Peyer's patch (tissue), 4 donors: ENCODE data around the gene SLC6A11. TPM values are rescaled to one million over a fixed set of nuclear protein-coding genes. Genes with fewer than 3 reads are reported as not detected.

Experiments
- DNase-seq, 3 donors: peaks; one replicate each; pipeline ENCODE4 v3.0.0-alpha.2; 2017 to 2019
- H3K27ac ChIP-seq, 4 donors: fragments of 200-600 bp; sonication (generic); one replicate each; pipeline ENCODE4 v1.5.1; 2016 to 2019
- H3K27me3 ChIP-seq, 2 donors: fragments of 200-600 bp; sonication (generic); one replicate each; pipeline ENCODE4 v1.5.1; 2019
- H3K36me3 ChIP-seq, 3 donors: fragments of 200-600 bp; sonication (generic); one replicate each; pipeline ENCODE4 v1.5.1; 2016 to 2019
- H3K4me1 ChIP-seq, 4 donors: fragments of 200-600 bp; sonication (generic); one replicate each; pipeline ENCODE4 v1.5.1; 2016 to 2019
- H3K4me3 ChIP-seq, 4 donors: fragments of 200-600 bp; sonication (generic); 1 replicate in 3 of 4; 2 replicates in 1 of 4; pipeline ENCODE4 v1.5.1; 2016 to 2019; ENCODE audit warnings: mild to moderate bottlenecking in 1 of 4
- H3K9me3 ChIP-seq, 4 donors: fragments of 200-600 bp; sonication (generic); one replicate each; pipeline ENCODE4 v1.5.1; 2016 to 2019; ENCODE audit warnings: mild to moderate bottlenecking in 1 of 4
- POLR2A ChIP-seq, 2 donors: fragments of 450-650 bp; IDR thresholded peaks; one replicate each; pipeline ENCODE4 v1.5.1; 2017; ENCODE audit warnings: antibody characterized with exemption in 2 of 2, mild to moderate bottlenecking in 2 of 2, moderate library complexity in 2 of 2
- total RNA-seq, 4 donors: library from RNA; depleted of rRNA; stranded (reverse); fragments of >200 nt; gene quantifications; one replicate each; pipeline ENCODE4 v1.1.0, GENCODE V29; 2016
- TF ChIP-seq, protein P1 (sequence below), 6 experiments: fragments of 450-650 bp in 4 of 6; fragments of 200-600 bp in 2 of 6; sonication (generic) in 1 of 6; IDR thresholded peaks; one replicate each; pipeline ENCODE4 v1.5.1; 2017 to 2019; ENCODE audit warnings: antibody characterized with exemption in 6 of 6, mild to moderate bottlenecking in 3 of 6, moderate library complexity in 1 of 6

Gene SLC6A11
- total RNA-seq, 4 donors from 2014 or later = not detected

DNA sequence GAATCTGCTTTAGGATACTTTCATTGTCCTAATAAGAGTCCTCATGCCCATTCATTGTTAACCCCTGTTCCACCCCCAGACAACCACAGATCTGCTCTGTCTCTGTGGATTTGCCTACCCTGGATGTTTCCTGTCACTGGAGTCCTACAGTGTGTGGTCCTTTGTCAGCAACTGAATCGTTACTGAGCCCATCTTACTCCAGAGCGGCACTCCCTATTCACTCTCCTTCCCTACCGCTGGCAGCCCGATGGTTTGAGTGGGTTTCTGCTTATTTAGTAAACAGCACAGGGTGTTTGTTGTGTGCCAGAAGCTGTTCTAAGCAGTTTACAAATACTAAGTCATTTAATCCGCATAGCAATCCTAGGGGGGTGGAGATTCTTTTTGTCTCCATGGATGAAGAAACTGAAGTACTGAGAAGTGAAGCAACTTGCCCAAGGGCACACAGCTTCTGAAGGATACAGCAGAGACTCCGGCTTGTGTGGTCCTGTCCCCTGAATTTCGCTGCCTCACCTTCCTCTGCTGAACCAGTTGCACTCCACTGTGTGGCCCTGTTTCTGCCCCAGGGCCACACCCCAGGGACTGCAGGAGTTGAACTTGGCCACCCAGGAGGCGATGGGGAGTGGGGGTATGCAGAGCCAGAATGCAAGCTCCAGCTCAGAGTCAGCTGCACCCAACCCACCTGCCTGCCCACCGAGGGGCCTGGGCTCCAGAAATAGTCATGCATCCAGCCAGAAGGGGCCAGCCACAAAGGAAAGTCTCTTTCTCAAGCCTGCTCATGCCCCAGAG, 120.0 kb downstream of the SLC6A11 start:
- Histone ChIP-seq H3K9me3 (no peaks in the 10 kb centered on the region), H3K4me1 (no peaks in the 10 kb centered on the region), H3K36me3 (no peaks in the 10 kb centered on the region), H3K27me3 (no peaks in the 10 kb centered on the region), H3K4me3 (no peak overlapping the region), H3K27ac (no peak overlapping the region)
- TF ChIP-seq POLR2A (IDR thresholded peaks at IDR 0.05) = no peak
- TF ChIP-seq, protein P1, sequence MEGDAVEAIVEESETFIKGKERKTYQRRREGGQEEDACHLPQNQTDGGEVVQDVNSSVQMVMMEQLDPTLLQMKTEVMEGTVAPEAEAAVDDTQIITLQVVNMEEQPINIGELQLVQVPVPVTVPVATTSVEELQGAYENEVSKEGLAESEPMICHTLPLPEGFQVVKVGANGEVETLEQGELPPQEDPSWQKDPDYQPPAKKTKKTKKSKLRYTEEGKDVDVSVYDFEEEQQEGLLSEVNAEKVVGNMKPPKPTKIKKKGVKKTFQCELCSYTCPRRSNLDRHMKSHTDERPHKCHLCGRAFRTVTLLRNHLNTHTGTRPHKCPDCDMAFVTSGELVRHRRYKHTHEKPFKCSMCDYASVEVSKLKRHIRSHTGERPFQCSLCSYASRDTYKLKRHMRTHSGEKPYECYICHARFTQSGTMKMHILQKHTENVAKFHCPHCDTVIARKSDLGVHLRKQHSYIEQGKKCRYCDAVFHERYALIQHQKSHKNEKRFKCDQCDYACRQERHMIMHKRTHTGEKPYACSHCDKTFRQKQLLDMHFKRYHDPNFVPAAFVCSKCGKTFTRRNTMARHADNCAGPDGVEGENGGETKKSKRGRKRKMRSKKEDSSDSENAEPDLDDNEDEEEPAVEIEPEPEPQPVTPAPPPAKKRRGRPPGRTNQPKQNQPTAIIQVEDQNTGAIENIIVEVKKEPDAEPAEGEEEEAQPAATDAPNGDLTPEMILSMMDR (IDR thresholded peaks at IDR 0.05) = no peak
- peak in 1 of 3 donors; percentile 39 for DNase-seq

DNA sequence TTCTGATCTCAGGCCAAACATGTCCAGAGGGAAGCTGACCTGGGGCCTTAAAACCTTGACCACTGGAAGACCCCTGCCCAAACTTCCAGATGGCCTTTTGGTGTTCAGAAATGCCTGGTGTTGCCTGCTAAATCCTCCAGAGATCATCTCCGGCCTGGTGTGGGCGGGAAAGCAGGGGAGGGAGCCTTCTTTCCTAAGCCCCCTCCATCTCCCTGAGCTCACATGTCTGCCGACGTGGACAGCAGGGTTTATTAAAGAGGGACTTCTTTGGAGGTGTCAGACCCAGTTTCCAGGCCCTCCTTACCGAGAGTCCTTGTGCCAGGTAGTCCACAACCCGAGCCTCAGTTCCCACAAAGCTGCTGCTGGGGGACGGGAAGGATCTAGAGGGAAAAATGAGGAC, 120.7 kb downstream of the SLC6A11 start:
- Histone ChIP-seq H3K4me3 (no peak overlapping the region), H3K27ac (no peak overlapping the region), H3K27me3 (no peaks in the 10 kb centered on the region), H3K36me3 (no peaks in the 10 kb centered on the region), H3K9me3 (no peaks in the 10 kb centered on the region), H3K4me1 (no peaks in the 10 kb centered on the region)
- DNase-seq = peak in 1 of 3 donors; percentile 12
- no peak for TF ChIP-seq POLR2A (IDR thresholded peaks at IDR 0.05)
- TF ChIP-seq, protein P1 (IDR thresholded peaks at IDR 0.05) = no peak

DNA sequence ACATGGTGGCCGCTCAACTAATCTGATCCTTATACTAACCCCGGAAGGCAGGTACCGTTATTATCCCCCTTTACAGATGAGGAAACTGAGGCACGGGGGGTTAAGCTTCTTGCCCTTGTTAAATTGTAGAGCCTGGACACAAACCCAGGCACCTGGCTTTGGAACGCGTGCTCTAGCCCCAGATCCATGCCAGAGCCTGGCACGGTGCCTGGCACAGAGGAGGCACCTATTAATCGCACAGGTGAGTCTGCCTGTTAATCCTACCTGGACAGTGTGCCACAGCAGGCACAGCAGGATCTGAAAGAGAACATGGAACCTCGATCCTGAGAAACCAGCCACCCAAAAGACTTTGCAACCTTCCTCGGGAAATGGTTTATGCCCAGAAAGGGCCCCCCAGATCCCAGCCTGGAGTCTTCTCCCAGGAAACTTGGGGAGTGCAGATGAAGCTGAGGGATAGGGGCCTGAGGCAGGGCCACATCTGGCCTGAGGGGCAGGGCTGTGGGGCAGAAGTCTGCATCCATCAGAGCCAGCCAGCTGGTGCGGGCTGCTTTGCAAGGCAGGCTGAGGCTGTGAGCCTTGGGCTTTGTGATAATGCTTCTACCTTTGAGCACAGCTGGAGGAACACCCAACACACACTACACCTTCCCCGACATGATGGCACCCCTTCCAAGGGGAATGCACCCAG, 121.3 kb downstream of the SLC6A11 start:
- Histone ChIP-seq H3K27ac (no peak overlapping the region), H3K36me3 (no peaks in the 10 kb centered on the region), H3K4me3 (no peak overlapping the region), H3K27me3 (no peaks in the 10 kb centered on the region), H3K9me3 (peaks cover 0 to 4% (median 0%) of the 10 kb centered on the region in 4 donors), H3K4me1 (no peaks in the 10 kb centered on the region)
- peak in 1 of 3 donors; percentile 28 for DNase-seq
- TF ChIP-seq, protein P1 (IDR thresholded peaks at IDR 0.05) = no peak
- no peak for TF ChIP-seq POLR2A (IDR thresholded peaks at IDR 0.05)

DNA sequence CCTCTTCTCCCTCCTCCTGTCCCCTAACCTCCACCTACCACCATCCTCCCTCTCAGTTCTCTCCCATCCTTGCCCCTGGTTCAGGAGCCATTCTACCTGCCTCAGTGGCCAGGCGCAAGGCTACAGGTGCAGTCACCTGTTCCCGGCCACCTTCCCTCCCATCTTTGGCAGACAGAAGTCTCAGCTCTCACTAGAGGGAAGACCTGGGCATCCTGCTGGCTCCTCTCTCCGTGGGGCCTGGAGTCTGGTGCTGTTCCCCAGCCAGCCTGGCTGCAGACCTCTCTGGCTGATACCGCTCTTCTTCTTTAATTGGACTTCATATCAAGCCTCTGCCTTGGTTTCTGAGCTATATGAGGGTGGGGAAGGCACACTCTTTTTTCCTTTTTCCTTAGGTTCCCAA, 123.5 kb downstream of the SLC6A11 start:
- peak in 1 of 3 donors; percentile 20 for DNase-seq
- H3K27me3 ChIP-seq = no peaks in the 10 kb centered on the region
- H3K4me1 ChIP-seq = no peaks in the 10 kb centered on the region
- H3K9me3 ChIP-seq = peaks cover 0 to 5% (median 0%) of the 10 kb centered on the region in 4 donors
- H3K27ac ChIP-seq = no peak overlapping the region
- H3K4me3 ChIP-seq = no peak overlapping the region
- no peaks in the 10 kb centered on the region for H3K36me3 ChIP-seq
- TF ChIP-seq POLR2A (IDR thresholded peaks at IDR 0.05) = no peak
- TF ChIP-seq, protein P1 (IDR thresholded peaks at IDR 0.05) = no peak

DNA sequence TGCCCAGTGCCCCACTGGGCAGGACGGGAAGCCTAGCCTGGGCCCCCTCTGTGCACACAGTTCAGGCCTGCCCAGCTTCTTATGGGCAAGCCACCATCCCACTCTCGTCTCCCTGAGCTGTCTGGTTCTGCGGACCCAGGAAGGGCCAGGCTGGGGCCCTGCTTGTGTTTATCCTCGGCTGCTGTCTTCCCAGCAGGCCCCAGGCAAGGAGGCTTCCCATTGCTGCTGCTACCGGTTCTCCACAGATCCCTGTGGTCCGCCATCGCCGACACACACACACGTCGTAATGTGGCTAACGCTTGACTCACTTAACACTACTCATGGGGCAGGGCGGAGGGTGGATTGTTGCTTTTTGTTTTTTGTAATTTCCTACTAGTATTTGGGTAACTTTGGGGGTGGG, 124.1 kb downstream of the SLC6A11 start:
- H3K9me3 ChIP-seq = peaks cover 0 to 5% (median 0%) of the 10 kb centered on the region in 4 donors
- H3K4me3 ChIP-seq = no peak overlapping the region
- peak in 1 of 3 donors; percentile 27 for DNase-seq
- H3K4me1 ChIP-seq = no peaks in the 10 kb centered on the region
- H3K36me3 ChIP-seq = no peaks in the 10 kb centered on the region
- no peak overlapping the region for H3K27ac ChIP-seq
- no peaks in the 10 kb centered on the region for H3K27me3 ChIP-seq
- TF ChIP-seq, protein P1 (IDR thresholded peaks at IDR 0.05) = no peak
- TF ChIP-seq POLR2A (IDR thresholded peaks at IDR 0.05) = no peak
